Hindlimb muscle (tissue), 1 donor: ENCODE data around the gene CAMTA1. TPM values are rescaled to one million over a fixed set of nuclear protein-coding genes. Genes with fewer than 3 reads are reported as not detected.

Experiments used
- DNase-seq: peaks from one replicate; pipeline ENCODE4 v3.0.0-alpha.2; 2013
- polyA plus RNA-seq: library from polyadenylated mRNA; unstranded; fragments of 120-200 nt; gene quantifications from one replicate; pipeline ENCODE4 v1.2.1, GENCODE V29; 2013; ENCODE audit not compliant: insufficient read length

The CAMTA1 gene
- polyA plus RNA-seq, 1 donor = 39.5 TPM

DNA sequence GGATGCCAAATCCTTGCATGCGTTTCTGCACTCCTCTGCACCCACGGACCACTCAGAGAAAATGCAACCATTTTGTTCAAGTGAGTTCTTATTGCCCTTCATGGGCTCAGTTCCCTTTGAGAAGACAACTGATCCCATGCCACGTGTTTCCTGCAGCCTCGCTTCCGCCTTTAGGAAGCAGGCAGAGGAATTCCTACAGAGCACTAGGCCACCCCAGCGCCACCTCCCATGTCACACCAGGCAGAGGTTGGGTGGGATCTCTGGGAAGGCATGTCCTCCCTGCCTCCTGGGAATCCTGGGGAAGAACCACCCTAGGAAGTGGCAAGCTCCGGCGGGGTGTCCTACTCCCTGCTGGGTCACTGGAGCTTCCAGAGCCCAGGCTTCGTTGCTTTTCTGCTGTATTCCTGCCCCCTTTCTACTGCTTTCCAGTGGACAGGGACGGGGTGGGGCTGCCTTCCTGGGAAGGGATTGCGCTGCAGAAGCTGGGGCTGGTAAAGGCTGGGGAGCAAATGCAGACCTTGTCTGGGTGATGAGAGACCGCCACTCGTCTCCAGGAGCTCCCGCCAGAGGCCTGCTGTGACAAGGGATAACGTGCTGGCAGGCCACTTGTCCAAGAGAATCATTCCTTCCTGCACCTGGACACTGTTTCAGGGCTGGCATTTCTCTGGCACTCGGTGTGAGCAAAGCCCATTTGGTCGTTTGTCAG is 507.6 kb downstream of the CAMTA1 start:
- DNase-seq = no peak

GRCh38 chr1:7293702-7294629 is 508.7 kb downstream of the CAMTA1 start:
- no peak for DNase-seq

DNA sequence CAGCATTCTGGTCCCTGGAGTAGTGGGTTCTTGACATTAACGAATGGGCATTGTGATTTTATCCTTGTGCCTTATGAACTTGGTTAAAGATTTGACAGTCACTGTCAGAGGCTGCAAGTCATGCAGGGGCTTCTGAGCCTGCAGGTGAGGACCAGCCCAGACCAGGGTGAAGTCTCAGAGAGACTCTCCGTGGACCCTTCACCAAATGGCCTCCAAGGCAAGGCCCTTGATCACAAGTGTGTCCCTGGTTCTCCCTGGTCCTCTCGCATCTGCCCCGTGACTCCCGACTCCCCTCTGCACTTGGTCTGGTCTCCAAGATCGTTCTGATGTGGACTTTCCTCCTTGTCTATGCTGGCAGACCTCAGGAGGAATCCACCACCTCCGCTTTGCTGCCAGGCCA is 509.4 kb downstream of the CAMTA1 start:
- DNase-seq = no peak

DNA sequence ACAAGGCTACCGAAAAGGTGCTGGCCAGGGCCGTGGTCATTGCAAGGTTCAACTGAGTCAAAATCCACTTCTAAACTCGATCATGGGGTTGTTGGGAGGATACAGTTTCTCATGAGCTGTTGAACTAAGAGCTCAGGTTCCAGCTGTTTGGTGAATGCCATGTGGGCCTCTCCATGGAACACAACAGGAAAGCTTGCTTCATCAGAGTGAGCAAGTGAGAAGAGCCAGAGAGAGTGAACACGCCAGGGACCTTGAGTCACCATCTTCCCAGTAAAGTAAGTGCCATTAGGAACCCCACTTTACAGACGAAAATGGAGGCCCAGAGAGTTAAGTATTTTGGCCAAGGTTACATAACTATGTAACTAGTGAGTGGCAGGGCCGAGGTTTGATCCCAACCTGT is 510.7 kb downstream of the CAMTA1 start:
- DNase-seq = no peak

DNA sequence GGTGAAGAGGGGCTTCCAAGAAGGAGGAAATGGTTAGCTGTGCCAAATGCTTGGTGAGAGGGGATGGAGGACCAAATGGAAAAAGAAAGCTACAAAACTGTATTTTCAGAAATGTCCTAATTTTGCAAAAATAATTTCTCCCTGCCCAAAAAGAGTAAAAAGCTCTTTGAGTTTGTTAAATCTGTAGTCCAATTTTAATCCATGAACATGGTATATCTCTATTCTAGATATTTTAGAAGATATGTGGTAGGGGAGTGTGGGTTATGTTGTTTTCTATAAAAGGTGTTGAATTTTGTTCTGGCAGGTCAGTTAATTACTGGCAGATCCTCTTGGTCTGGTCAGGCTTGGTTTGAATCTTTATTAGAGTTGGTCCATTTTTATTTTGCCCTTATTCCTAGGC is 511.7 kb downstream of the CAMTA1 start:
- DNase-seq = no peak

DNA sequence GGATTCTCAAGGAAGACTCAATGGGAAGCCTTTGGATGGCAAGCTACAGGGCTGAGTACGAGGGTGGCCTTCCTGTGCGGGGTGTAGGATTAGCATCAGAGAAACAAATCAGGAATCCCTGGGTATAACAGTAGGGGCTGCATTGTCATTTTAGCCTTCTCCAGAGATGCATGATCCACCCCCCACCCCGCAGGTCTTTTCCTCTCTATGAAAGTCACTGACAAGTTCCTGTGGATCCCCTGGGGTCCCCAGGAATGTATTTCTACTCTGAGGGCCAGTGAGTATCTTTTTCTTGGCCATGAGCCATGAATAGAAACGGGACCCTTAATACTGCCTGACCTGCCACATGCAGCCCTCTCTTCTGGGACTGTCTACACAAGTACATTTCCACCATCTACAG is 512.9 kb downstream of the CAMTA1 start:
- no peak for DNase-seq

- DNase-seq = no peak
These were observed 513.5 kb downstream of the CAMTA1 start for GRCh38 chr1:7298749-7299151.

DNA sequence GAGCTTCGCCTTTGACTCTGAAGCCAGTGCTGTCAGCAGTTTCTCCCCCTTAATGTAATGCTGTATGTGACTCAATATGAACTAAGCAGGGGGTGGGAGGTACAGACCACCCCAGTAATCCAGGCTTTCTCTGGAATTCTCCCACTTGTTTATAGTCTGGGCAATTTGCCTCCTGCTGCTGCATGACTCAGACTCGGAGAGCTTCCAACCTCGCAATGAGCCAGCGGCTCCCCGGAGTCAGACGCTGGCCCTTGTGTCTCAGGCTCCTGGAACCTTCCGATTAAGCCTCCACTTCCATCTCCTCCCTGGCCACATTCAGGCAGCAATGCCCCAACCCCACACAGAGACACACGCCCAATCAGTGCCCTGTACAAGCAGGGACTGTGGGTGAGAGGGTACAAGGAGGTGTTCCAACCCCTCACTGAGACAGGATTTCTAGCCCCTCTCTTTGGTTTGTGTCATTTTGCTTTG is 514.1 kb downstream of the CAMTA1 start:
- DNase-seq = peak; percentile 77

DNA sequence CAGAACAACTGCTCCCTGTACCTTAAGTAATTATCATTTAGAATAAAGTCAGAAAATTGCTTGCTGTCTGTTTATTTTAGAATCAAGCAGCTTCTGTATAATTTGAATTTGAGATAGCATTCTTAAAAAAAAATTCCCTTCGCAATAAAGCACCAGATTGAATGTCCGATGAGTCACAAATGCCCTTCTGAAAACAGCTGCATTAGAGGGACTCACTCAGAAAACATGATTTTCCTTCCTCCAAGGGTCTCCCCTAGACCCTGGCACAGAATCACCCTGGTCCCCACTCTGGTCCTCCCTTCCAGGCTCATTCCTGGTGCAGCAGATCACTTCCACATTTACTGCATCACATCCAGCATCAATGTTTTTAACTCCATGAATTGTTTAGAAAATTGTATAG is 514.7 kb downstream of the CAMTA1 start:
- no peak for DNase-seq

DNA sequence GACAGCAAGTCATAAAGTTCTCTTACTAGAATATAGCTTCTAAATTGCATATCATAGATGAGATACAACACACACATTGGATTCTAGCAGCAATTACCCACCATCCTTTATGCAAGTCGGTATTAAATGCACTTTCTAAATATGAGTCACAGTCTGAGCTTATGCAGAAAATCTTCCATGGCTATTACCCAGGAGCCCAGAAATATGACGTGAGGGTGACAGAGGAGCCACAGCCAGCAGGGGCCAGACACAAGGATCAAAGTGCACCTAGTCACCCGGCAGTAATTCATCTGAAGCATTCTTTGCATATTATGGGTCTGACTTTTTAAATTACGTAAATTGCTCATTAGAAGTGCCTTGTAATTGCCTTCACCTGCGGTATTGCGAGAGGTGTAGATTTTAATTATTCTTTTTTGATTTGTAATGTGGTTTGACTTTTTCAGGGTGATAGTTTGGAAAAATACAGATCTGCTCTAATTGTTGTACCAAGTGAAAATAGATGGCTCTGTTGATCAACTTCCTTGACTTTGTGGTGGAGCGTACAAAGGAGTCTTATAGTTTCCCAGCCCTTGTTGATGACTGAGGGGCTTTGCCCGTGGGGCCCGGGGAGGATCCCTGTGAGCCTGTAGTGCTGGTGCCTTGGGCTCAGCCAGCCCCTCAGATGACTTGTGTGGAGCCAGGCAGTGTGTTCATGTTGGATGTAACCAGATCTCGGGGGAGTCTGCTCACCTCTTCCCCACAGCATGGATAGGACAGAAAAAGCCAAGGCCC is 515.8 kb downstream of the CAMTA1 start:
- no peak for DNase-seq

GRCh38 chr1:7301664-7301981 is 516.4 kb downstream of the CAMTA1 start:
- no peak for DNase-seq

- no peak for DNase-seq
These were observed 516.9 kb downstream of the CAMTA1 start for GRCh38 chr1:7302126-7302525.

DNA sequence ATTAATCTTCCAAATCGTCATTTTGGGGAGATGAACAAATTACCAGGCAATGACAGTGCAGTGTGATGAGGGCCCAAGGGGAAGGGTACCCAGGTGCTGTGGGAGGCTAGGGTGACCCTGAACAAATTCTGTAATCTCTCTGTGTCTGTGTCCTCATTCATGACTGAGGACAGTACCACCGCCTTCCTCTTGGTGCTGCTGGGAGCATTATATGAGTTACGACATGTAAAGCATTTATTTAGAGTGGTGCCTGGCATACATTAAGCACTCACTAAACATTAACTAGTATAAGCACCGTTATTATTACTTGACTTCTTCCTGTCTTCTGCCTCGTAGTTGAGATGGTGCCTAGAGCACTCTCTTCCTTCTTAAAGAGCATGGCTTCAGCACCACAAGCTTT is 517.6 kb downstream of the CAMTA1 start:
- DNase-seq = no peak

- DNase-seq = no peak
These were observed 518.5 kb downstream of the CAMTA1 start for GRCh38 chr1:7303554-7304317.

- DNase-seq = no peak
These were observed 527.9 kb downstream of the CAMTA1 start for GRCh38 chr1:7313081-7313546.

DNA sequence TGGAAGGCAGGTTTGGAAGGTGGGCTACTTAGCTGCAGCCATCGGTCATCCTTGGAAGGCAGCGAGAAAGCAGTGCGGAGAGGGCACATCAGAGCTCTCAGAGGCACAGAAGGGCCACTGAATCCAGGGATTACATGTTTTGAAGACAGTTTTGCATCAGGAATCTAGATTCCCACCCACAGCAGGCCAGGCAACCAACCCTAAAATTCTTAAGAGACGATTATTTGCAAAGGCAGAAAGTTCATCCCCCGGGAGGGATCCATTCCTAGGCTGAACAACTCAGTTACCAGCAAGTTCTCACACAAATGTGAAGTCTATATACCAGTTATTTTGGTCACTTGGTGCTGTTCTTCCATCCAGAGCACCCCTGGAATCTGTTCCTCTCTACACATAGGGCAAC is 528.6 kb downstream of the CAMTA1 start:
- no peak for DNase-seq

GRCh38 chr1:7315316-7315715 is 530.1 kb downstream of the CAMTA1 start:
- DNase-seq = no peak

- no peak for DNase-seq
These were observed 530.7 kb downstream of the CAMTA1 start for GRCh38 chr1:7315946-7316345.

GRCh38 chr1:7317888-7318287 is 532.6 kb downstream of the CAMTA1 start:
- DNase-seq = no peak

- no peak for DNase-seq
These were observed 533.9 kb downstream of the CAMTA1 start for GRCh38 chr1:7319196-7319595.

GRCh38 chr1:7320661-7321060 is 535.4 kb downstream of the CAMTA1 start:
- no peak for DNase-seq

GRCh38 chr1:7322283-7322785 is 537.1 kb downstream of the CAMTA1 start:
- DNase-seq = no peak
